ENCODE measurements around the gene PLEKHH3. TPM values are rescaled to one million over a fixed set of nuclear protein-coding genes. Genes with fewer than 3 reads are reported as not detected.

PLEKHH3 gene
- polyA plus RNA-seq, 1 experiment: 9.1 TPM

DNA sequence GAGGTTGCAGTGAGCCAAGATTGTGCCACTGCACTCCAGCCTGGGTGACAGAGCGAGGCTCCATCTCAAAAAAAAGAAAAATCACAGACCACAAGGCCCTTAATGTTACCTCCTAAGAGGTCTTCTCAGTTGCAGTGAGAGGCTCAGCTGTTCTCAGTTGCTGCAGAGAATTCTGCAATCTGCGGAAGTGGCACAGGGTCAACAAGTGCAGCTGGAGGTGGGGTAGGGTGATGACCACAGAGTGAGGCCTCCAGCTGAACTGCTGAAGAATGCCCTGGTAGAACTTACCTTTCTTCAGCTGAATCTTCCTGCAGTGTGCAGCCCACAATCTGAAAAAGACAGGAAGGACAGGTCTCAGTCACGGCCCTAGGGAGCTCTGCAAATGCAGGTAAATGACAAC is 31.8 kb upstream of the PLEKHH3 start:
- H3K36me3 ChIP-seq (ENCODE audit: control insufficient read depth, insufficient read depth, low read length): peaks cover 42% of the 10 kb centered on the region
- no peaks in the 10 kb centered on the region for H3K27me3 ChIP-seq (ENCODE audit: control insufficient read depth, insufficient read depth, low read length)
- CTCF ChIA-PET: interaction anchor here (1.1 to 1.7 kb wide), 2 partner anchors 55 to 112 kb away, joined by 3 to 5 read pairs; no protein-coding TSS in a partner anchor
- POLR2A ChIA-PET: no interaction called here
- TF ChIP-seq CTCF (IDR thresholded peaks at IDR 0.05; ENCODE audit: insufficient read depth, low read depth, low read length): no peak
- no peak overlapping the region for H3K4me3 ChIP-seq (ENCODE audit: low read depth, low read length)
- DNase-seq (ENCODE audit: low read depth): no peak

DNA sequence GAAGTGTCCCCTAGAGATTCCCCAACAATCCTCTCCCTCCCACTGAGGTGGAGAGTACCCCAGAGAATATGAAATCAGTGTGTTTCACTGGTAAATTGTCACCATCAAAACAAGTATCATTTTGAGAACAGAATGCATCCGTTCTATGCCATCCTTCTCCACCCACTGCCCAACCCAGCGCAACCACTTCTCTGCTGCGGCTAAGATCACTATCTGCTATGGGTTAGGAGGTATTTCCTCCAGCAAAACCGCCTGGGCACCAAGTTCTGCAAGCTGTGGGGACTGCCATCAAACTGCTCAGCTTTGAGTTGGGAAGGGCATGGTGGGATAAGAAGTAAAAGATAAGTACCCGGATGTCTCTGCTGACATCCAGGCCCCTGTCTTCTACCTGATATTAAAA is 29.9 kb upstream of the PLEKHH3 start:
- ChIA-PET CTCF (interaction anchor here (1.7 kb wide), 1 partner anchor 57 kb away, joined by 6 read pairs; no protein-coding TSS in a partner anchor), POLR2A (no interaction called here)
- no peak for TF ChIP-seq CTCF (IDR thresholded peaks at IDR 0.05; ENCODE audit: insufficient read depth, low read depth, low read length)
- no peak for DNase-seq (ENCODE audit: low read depth)
- H3K27me3 ChIP-seq (ENCODE audit: control insufficient read depth, insufficient read depth, low read length): no peaks in the 10 kb centered on the region
- H3K36me3 ChIP-seq (ENCODE audit: control insufficient read depth, insufficient read depth, low read length): peaks cover 43% of the 10 kb centered on the region
- H3K4me3 ChIP-seq (ENCODE audit: low read depth, low read length): no peak overlapping the region

DNA sequence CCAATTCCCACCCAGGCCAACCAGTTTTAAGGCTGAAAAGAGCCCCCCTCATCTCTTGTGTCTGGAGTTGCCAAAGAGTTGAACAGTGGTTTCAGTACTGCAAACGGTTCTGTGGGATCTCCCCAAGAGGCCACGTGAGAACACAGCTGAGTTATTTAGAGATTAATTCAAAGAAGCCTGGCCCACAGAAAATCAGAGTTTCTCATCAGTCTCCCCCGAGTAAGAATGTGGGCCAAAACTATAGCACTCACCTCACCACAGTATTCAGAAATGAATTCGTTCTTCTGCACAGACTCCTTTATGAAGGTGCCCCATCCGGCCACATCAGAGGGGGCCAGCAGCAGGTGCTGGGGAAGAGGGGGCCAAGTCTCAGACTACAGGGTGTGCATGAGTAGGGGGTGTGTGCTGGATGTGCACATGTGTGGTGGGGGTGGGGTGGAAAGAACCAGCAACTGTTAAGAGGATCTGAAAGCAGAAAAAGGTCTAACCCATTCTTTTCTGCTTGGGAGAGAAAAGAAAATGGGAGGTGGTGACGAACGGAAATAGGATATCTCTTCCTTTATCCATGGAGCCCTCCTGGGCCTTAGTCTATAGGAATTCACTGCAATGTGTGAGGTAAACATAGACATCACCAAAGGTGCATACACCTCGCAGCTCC is 28.2 kb upstream of the PLEKHH3 start:
- Histone ChIP-seq H3K4me3 (ENCODE audit: low read depth, low read length) (no peak overlapping the region), H3K27me3 (ENCODE audit: control insufficient read depth, insufficient read depth, low read length) (no peaks in the 10 kb centered on the region), H3K36me3 (ENCODE audit: control insufficient read depth, insufficient read depth, low read length) (peaks cover 40% of the 10 kb centered on the region)
- ChIA-PET CTCF (no interaction called here), POLR2A (no interaction called here)
- DNase-seq (ENCODE audit: low read depth): no peak
- TF ChIP-seq CTCF (IDR thresholded peaks at IDR 0.05; ENCODE audit: insufficient read depth, low read depth, low read length): no peak

DNA sequence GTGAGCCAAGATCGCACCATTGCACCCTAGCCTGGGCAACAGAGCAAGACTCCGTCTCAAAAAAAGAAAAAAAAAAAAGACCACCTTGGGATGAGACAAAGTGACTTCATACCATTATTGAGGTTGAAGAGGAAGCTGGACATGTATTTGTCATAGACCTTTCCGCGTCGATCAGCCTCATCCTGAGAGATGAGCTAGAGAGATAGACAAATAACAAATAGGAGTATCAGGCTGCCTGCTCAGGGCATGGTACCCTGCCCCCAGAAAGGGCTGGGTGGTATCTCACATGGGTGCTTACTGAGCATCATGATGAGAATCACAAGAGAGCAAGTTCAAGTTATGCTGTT is 27.7 kb upstream of the PLEKHH3 start:
- Histone ChIP-seq H3K36me3 (ENCODE audit: control insufficient read depth, insufficient read depth, low read length) (peaks cover 37% of the 10 kb centered on the region), H3K27me3 (ENCODE audit: control insufficient read depth, insufficient read depth, low read length) (no peaks in the 10 kb centered on the region), H3K4me3 (ENCODE audit: low read depth, low read length) (no peak overlapping the region)
- DNase-seq (ENCODE audit: low read depth): no peak
- POLR2A ChIA-PET: no interaction called here
- no peak for TF ChIP-seq CTCF (IDR thresholded peaks at IDR 0.05; ENCODE audit: insufficient read depth, low read depth, low read length)
- CTCF ChIA-PET: no interaction called here

- no peak overlapping the region for H3K4me3 ChIP-seq (ENCODE audit: low read depth, low read length)
- ChIA-PET POLR2A (no interaction called here), CTCF (interaction anchor here (1.4 kb wide), 1 partner anchor 20 kb away, joined by 3 read pairs; the partner anchor contains the start of gene CNTNAP1)
- no peaks in the 10 kb centered on the region for H3K27me3 ChIP-seq (ENCODE audit: control insufficient read depth, insufficient read depth, low read length)
- DNase-seq (ENCODE audit: low read depth): no peak
- TF ChIP-seq CTCF (IDR thresholded peaks at IDR 0.05; ENCODE audit: insufficient read depth, low read depth, low read length): no peak
- peaks cover 31% of the 10 kb centered on the region for H3K36me3 ChIP-seq (ENCODE audit: control insufficient read depth, insufficient read depth, low read length)
Measured at GRCh38 chr17:42702446-42702845, 25.7 kb upstream of the PLEKHH3 start.
